HL-60/S4 treated with phorbol 12-myristate 13-acetate at 8.2 ng/mL for 4 days and 3 days (cell line): ENCODE measurements around the gene NLRP7.
"Not testable (repeated sequence)": the region's sequence is repeated elsewhere in the genome, so short reads cannot be mapped to it uniquely, and the experiment has no call there.

Experiments used
- in situ Hi-C: fragments of 300-500 bp; cut with MboI; formaldehyde crosslinking; loops from 2 replicates; pipeline ENCODE4 v1.15.0; 2022; ENCODE audit warnings: low sequenced_read_pairs

NLRP7 gene

DNA sequence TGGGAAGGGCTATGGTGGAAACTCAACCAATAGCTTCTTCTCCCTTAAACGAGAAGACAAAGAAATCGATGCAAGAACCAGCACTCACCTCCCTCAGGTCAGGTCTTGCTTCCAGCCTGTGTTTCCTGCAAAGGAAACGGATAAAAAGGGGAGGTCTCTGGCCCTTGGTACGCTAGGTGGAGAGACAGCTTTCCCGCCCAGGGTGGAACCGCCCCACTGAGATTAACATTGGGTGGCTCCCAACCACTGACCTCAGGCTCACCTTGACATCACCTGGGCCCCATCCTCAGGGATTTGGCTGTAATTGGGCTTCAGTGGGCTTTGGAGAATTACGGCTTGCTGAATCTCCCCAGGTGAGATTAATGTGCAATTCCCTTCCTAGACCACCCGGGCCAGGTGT lies at the start of gene NLRP7:
Gene NLRP7 (minus strand): TSS at position 150 of the 400 bp plus-strand sequence.
- in situ Hi-C loops, result no loop called here

DNA sequence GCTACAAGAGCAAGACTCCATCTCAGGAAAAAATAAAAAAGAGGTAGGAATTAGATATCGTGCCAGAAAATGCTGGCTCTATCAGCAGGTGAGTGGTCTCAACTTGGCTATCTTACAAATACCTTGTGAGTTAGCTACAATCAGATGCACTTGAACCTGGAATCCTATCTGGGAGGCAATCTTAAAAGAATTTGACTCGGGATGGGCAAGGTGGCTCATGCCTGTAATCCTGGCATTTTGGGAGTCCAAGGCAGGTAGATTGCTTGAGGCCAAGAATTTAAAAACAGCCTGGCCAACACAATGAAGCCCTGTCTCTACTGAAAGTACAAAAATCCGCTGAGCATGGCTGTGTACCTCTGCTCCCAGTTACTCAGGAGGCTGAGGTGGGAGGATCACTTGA lies 48.2 kb upstream of the NLRP7 start:
- in situ Hi-C loops, result no loop called here

DNA sequence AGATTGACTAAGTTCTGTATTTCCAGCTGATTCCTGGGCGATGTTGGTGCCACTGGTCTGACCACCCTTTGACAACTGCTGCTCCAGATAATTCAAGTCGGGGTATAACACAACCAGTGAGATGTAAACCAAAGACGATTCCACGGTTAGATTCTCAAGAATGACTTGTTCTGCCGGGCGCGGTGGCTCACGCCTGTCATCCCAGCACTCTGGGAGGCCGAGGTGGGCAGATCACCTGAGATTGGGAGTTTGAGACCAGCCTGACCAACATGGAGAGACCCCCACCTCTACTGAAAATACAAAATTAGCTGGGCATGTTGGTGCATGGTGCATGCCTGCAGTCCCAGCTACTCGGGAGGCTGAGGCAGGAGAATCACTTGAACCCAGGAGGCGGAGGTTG lies 42.2 kb upstream of the NLRP7 start:
- in situ Hi-C loops, result not testable (repeated sequence)

DNA sequence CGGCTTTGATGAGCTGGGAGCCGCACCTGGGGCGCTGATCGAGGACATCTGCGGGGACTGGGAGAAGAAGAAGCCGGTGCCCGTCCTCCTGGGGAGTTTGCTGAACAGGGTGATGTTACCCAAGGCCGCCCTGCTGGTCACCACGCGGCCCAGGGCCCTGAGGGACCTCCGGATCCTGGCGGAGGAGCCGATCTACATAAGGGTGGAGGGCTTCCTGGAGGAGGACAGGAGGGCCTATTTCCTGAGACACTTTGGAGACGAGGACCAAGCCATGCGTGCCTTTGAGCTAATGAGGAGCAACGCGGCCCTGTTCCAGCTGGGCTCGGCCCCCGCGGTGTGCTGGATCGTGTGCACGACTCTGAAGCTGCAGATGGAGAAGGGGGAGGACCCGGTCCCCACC lies 35.2 kb upstream of the NLRP7 start:
- in situ Hi-C loops, result not testable (repeated sequence)

DNA sequence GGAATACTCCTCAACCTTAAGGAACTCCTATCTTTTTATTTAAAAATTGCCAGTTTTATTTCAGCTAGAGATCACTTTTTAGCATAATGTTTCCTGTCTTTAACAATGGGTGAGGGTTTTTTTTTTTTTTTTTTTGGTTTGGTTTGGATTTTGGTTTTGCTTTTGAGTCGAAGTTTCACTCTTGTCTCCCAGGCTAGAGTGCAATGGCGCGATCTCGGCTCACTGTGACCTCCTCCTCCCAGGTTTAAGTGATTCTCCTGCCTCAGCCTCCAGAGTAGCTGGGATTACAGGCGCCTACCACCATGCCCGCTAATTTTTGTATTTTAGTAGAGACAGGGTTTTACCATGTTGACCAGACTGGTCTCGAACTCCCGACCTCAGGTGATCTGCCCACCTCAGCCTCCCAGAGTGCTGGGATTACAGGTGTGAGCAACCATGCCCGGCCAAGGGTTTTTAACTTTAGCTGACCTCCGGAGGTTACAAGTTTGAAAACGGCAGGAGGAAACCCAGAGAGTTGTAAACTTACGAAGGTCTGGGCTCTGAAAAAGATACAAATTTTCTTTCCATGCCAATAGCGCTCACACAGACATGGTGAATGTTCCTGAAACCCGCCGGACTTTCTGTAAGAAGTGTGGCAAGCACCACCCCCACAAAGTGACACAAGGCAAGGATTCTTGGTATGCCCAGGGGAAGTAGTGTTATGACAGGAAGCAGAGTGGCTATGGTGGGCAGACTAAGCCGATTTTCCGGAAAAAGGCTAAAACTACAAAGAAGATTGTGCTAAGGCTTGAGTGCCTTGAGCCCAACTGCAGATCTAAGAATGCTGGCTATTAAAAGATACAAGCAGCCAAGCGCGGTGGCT lies 26.1 kb upstream of the NLRP7 start:
- in situ Hi-C loops, result not testable (repeated sequence)

DNA sequence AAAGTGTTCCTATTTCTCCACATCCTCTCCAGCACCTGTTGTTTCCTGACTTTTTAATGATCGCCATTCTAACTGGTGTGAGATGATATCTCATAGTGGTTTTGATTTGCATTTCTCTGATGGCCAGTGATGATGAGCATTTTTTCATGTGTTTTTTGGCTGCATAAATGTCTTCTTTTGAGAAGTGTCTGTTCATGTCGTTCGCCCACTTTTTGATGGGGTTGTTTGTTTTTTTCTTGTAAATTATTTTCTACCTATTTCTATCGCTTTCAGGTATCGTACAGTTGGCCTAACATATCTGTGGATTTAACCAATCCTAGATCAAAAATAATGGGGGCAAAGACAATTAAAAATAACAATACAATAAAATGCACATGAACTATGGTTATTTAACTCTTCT lies 24.1 kb upstream of the NLRP7 start:
- in situ Hi-C loops, result not testable (repeated sequence)

DNA sequence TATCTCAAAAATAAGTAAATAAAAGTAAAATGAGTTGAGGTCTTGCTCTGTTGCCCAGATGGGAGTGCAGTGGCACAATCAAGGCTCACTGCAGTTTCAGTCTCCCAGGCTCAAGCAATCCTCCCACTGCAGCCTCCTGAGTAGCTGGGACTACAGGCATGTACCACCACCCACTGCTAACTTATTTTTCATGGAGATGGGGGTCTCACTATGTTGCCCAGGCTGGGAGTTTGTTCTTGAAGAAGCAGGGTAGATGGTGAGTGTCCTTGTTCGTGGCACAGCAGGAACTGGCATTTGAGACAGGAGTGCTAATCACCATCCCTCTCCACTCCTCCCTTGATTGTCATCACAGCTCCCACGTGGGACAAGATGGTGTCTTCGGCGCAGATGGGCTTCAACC lies 22.3 kb upstream of the NLRP7 start:
- in situ Hi-C loops, result no loop called here

DNA sequence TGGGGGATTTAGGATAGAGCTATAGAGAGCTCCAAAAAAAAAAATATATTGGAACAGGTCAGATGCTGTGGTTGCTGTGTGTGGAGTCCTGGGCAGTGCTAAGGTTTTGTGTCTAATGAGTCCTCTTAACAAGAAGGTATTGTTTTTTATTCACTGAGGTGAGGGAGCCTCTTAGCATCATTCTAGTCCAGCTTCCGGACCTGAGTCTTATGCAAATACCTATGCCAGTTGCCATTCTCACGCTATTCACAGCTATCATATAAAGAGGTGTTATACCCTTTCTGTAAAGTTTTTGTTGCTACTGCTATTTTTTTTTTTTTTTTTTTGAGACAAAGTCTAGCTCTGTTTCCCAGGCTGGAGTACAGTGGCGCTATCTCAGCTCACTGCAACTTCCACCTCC lies 20.3 kb upstream of the NLRP7 start:
- in situ Hi-C loops, result no loop called here

DNA sequence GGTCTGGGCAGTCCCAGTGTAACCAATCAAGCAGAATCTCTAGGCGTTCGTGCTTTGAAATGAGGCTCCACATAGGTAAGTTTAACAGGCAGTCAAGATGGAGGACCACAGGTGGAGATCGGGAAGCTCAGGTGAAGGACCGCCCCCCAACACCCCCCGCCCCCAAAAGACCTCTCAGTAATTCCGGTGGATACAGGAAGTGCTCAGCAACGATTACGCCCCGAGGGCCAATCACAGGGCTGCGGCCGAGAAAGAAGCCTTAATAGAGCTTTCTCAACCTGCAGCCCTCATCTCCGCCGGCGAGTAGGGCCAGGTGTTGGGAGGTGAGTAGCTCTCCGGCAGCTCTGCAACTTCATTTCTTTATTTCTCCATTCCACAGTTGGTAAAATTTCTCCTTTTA lies 17.7 kb upstream of the NLRP7 start:
- in situ Hi-C loops, result not testable (repeated sequence)

DNA sequence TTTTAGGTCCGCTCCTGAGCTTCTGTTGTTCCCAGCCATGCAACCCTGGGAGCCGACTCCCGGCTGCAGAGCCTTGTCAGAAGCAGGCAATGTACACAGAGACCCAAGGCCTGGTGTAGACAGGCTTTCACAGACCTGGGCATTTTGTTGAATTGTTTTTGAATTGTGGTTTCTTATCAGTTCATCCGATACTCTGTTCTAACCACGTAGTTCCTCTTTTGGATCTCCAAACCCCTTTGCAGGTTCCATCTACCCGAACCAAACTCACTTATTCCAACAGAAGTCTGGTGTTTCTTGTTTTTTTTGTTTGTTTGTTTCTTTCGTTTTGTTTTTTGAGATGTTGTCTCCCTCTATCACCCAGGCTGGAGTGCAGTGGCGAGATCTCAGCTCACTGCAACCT lies 12.5 kb upstream of the NLRP7 start:
- in situ Hi-C loops, result no loop called here

DNA sequence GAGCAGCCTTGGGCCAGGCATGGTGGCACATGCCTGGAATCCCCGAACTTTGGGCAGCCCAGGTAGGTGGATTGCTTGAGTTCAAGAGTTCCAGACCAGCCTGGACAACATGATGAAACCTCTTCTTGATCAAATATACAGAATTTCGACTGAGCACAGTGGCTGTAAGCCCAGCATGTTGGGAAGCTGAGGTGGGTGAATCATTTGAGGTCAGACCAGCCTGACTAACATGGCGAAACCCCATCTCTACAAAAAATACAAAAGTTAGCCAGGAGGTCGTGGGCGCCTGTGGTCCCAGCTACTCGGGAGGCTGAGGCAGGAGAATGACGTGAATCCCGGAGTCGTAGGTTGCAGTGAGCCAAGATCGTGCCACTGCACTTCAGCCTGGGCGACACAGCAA lies 8.0 kb upstream of the NLRP7 start:
- in situ Hi-C loops, result no loop called here

DNA sequence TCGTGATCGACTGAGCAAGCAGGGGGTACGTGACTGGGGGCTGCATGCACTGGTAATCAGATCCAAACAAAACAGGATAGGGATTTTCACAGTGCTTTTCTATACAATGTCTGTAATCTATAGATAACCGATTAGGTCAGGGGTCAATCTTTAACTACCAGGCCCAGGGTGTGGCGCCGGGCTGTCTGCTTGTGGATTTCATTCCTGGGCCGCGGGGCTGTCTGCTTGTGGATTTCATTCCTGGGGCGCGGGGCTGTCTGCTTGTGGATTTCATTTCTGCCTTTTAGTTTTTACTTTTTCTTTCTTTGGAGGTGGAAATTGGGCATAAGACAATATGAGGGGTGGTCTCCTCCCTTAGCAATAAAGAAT lies 6.0 kb upstream of the NLRP7 start:
- in situ Hi-C loops, result not testable (repeated sequence)

DNA sequence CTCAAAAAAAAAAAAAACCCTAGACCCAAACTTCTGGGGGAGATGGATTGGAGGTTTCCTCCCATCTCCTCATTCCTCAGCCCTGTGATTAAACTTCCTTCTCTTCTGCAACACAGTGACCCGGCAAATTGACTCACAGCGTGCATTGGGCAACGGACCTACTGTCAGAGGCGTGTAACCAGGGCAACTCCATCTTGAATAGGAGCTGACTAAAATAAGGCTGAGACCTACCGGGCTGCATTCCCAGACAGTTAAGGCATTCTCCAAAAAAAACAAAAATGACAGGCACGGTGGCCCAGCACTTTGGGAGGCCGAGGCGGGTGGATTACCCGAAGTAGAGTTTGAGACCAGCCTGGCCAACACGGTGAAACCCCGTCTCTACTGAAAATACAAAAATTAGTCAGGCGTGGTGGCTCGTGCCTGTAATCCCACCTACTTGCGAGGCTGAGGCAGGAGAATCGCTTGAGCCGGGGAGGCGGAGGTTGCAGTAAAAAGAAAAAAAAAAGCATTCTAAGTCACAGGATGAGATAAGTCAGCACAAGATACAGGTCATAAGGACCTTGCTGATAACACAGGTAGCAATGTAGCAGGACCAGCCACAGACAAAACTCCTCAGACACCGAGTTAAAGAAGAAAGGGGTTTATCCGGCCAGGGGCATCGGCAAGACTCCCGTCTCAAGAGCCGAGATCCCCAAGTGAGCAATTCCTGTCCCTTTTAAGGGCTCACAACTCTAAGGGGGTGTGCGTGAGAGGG lies 5.4 kb upstream of the NLRP7 start:
- in situ Hi-C loops, result no loop called here

DNA sequence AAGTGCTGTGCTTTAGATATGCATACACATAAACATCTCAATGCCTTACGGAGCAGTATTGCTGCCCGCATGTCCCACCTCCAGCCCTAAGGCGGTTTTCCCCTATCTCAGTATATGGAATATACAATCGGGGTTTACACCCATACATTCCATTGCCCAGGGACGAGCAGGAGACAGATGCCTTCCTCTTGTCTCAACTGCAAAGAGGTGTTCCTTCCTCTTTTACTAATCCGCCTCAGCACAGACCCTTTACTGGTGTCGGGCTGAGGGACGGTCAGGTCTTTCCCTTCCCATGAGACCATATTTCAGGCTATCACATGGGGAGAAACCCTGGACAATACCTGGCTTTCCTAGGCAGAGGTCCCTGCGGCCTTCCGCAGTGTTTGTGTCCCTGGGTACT lies 3.2 kb upstream of the NLRP7 start:
- in situ Hi-C loops, result not testable (repeated sequence)

DNA sequence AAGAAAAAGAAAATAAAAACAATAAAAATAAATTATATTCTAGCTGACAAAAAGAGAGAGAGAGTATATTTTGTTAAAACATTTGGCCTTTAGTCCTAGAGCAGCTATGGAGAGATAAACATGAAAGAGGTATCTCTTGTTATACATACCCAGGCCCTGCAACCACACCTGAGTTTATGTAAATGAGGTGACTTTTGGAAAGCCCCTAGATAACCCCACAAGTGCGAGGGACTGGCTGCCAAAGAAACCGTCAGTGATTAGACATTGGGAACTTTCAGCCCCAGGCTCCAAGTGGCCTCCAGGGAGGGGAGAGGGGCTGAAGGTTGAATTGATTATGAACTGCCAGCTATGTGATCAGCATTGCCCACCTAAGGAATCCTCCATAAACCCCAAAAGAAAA lies 2.1 kb upstream of the NLRP7 start:
- in situ Hi-C loops, result no loop called here

DNA sequence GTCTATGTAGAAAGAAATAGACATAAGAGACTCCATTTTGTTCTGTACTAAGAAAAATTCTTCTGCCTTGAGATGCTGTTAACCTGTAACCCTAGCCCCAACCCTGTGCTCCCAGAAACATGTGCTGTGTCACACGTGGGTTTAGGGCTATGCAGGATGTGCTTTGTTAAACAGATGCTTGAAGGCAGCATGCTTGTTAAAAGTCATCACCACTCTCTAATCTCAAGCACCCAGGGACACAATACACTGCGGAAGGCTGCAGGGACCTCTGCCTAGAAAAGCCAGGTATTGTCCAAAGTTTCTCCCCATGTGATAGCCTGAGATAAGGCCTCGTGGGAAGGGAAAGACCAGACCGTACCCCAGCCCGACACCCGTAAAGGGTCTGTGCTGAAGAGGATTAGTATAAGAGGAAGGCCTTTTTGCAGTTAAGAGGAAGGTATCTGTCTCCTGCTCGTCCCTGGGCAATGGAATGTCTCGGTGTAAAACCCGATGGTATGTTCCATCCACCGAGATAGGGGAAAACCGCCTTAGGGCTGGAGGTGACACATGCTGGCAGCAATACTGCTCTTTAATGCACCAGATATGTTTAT lies 3.5 kb downstream of the NLRP7 start:
- in situ Hi-C loops, result not testable (repeated sequence)

DNA sequence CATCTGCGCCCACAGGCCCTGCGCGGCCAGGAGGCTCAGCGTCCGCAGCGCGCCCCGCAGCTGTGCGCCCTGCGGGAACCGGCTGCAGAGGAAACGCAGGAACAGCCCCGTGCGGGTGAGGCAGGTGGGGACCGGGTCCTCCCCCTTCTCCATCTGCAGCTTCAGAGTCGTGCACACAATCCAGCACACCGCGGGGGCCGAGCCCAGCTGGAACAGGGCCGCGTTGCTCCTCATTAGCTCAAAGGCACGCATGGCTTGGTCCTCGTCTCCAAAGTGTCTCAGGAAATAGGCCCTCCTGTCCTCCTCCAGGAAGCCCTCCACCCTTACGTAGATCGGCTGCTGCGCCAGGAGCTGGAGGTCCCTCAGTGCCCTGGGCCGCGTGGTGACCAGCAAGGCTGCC lies 7.8 kb downstream of the NLRP7 start:
- in situ Hi-C loops, result not testable (repeated sequence)

DNA sequence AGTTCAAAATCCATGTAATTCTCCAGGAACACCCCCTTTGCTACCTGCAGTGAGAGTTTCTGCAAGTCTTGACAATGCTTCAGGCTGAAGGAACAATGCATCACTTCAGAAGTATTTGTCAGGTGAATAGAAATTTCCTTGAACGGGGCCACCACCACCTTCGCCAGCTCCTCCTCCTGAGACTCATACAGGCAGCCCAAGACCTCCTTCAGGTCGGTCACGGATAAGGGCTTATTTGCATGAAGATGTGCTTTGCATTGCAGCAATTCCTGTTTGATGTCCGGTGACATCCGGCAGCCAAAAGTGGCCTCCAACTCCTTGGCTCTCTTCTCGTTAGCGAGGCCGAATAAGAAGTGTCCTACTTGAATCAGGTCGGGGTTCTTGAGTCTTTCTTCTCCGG lies 8.4 kb downstream of the NLRP7 start:
- in situ Hi-C loops, result no loop called here

DNA sequence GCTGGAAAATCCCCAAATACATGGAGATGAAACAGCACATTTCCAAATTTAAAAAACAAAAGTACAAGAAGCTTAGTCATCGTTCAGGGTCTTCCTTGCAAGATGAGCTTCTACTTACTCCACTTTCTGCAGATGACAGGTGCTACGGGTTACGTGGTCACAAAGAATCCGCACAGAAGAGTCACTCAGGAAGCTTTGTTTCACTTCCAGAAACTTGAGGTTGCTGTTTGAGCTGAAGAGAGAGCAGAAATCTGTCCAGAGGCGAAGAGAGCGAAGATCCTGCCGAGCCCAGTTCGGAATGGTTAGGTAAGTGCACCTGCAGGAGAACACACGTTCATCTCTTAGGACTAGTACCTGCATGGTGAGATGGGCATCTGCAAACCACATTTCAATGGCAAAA lies 9.4 kb downstream of the NLRP7 start:
- in situ Hi-C loops, result no loop called here

DNA sequence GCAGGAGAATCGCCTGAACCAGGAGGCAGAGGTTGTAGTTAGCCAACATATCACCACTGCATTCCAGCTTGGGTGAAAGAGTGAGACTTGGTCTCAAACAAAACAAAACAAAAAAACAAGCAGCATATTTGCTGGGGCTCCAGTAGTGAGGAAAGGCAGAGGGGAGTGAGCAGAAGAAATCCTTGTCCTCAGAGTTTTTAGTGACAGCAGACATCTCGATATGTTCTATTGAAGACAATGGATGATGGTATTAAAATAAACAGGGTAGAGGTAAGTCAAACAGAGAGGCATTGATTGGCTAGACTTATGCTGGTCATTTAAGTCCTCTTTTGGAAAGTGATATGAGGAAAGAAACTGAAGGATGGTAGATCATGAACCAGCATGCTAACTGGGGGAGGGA lies 19.0 kb downstream of the NLRP7 start:
- in situ Hi-C loops, result no loop called here

DNA sequence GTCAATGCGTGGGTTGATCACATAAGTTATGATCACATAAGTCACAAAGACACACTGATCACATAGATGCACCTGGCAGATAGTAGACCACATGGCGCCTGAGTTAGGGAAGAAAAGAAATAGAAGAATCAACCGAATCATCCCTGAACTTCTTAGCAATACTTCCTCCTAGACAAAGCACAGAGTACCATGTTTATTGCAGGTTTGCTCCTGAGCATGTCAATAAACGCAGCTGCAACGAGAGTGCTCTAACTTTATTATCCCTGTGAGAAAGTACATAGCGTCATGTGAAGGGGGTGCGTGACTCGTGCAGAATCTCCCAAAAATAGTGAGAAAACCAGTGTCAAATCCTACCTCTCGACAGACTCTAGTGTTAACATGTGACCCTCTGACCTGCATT lies 24.1 kb downstream of the NLRP7 start:
- in situ Hi-C loops, result loop anchor here (25.0 kb wide), 1 partner anchor 436 kb away; no protein-coding TSS in a partner anchor

DNA sequence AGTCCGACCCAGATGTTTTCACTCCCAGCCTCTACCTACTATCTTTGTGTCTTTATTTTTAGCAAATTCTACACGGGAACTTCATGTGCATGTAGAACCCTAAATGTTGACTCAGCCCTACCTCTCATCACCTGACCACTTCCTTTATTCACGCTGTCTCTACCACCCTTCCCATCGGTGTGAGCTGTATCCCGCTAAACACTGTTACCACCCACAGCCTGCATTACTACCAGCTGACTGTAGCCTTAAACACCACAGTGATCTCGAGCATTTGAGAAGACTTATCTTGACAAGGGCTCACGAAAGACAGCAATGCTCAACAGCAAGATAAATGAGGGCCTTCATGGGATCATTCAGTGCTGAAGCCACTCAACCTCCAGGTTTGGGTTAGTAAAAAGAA lies 26.2 kb downstream of the NLRP7 start:
- in situ Hi-C loops, result loop anchor here (25.0 kb wide), 1 partner anchor 434 kb away; no protein-coding TSS in a partner anchor
